HEK293 (cell line): ENCODE measurements around the gene RILPL2.
A peak's percentile ranks its signal among the peaks of the same experiment; 100 is the strongest.

Experiments
- CTCF ChIA-PET: fragments of 350-600 bp; formaldehyde crosslinking; extraction: SDS; loops from one replicate; lab custom pipeline; 2021; ENCODE audit warnings: antibody characterized with exemption; lab: Yijun Ruan, JAX
- POLR2A ChIA-PET: fragments of 300-600 bp; formaldehyde crosslinking; extraction: SDS; loops from one replicate; lab custom pipeline; 2020; ENCODE audit warnings: antibody characterized with exemption, inconsistent platforms; lab: Yijun Ruan, JAX
- H3K27ac ChIP-seq: fragments of 200-500 bp; sonication (Bioruptor generic); 2 replicates; pipeline ENCODE4 v1.5.1; 2014; ENCODE audit warnings: low read depth, low read length, control low read depth, inconsistent platforms; ENCODE audit errors: extremely low read depth
- H3K36me3 ChIP-seq, 2 experiments: fragments of 200-500 bp in 1 of 2; sonication (Bioruptor generic) in 1 of 2; 1 replicate in 1 of 2; 2 replicates in 1 of 2; pipeline ENCODE4 v1.5.1; 2014 to 2017; ENCODE audit warnings: inconsistent platforms in 2 of 2, low read length in 2 of 2; ENCODE audit not compliant: control insufficient read depth in 2 of 2, insufficient read depth in 1 of 2
- H3K4me1 ChIP-seq: fragments of 200-500 bp; sonication (Bioruptor generic); 2 replicates; pipeline ENCODE4 v1.5.1; 2014; ENCODE audit warnings: mild to moderate bottlenecking, low read length, inconsistent platforms; ENCODE audit not compliant: control insufficient read depth, insufficient read depth
- H3K4me3 ChIP-seq: 2 replicates; pipeline ENCODE4 v1.5.1; 2011; ENCODE audit warnings: low read depth, mild to moderate bottlenecking, control low read depth, low read length, moderate library complexity
- H3K9me3 ChIP-seq: fragments of 200-500 bp; sonication (Bioruptor generic); 2 replicates; pipeline ENCODE4 v1.5.1; 2014; ENCODE audit warnings: low read depth, low read length, inconsistent platforms; ENCODE audit not compliant: control insufficient read depth, insufficient read depth
- CTCF ChIP-seq: fragments of 450-650 bp; formaldehyde crosslinking; IDR thresholded peaks from 2 replicates; pipeline ENCODE4 v1.5.1; 2016; ENCODE audit warnings: missing biosample characterization, missing genetic modification characterization
- FEZF1 ChIP-seq: fragments of 450-650 bp; formaldehyde crosslinking; IDR thresholded peaks from 2 replicates; pipeline ENCODE4 v1.5.1; 2016; ENCODE audit warnings: missing biosample characterization, missing genetic modification characterization
- GLIS2 ChIP-seq: fragments of 450-650 bp; formaldehyde crosslinking; IDR thresholded peaks from 2 replicates; pipeline ENCODE4 v1.5.1; 2016; ENCODE audit warnings: missing biosample characterization, missing genetic modification characterization
- KLF7 ChIP-seq: fragments of 450-650 bp; formaldehyde crosslinking; IDR thresholded peaks from 2 replicates; pipeline ENCODE4 v1.5.1; 2016; ENCODE audit warnings: missing biosample characterization, missing genetic modification characterization, borderline replicate concordance
- PATZ1 ChIP-seq: fragments of 450-650 bp; formaldehyde crosslinking; IDR thresholded peaks from 2 replicates; pipeline ENCODE4 v1.5.1; 2016; ENCODE audit warnings: missing biosample characterization, missing genetic modification characterization
- SCRT2 ChIP-seq: fragments of 450-650 bp; formaldehyde crosslinking; IDR thresholded peaks from 2 replicates; pipeline ENCODE4 v1.5.1; 2016; ENCODE audit warnings: missing biosample characterization, missing genetic modification characterization
- WT1 ChIP-seq: fragments of 450-650 bp; formaldehyde crosslinking; IDR thresholded peaks from 2 replicates; pipeline ENCODE4 v1.5.1; 2016; ENCODE audit warnings: missing biosample characterization, missing genetic modification characterization
- YY1 ChIP-seq: fragments of 450-650 bp; formaldehyde crosslinking; IDR thresholded peaks from 2 replicates; pipeline ENCODE4 v1.5.1; 2018; ENCODE audit warnings: missing biosample characterization, missing genetic modification characterization
- ZBTB10 ChIP-seq: fragments of 450-650 bp; formaldehyde crosslinking; IDR thresholded peaks from 2 replicates; pipeline ENCODE4 v1.5.1; 2016; ENCODE audit warnings: missing biosample characterization, missing genetic modification characterization
- ZBTB20 ChIP-seq: fragments of 450-650 bp; formaldehyde crosslinking; IDR thresholded peaks from 2 replicates; pipeline ENCODE4 v1.5.1; 2016; ENCODE audit warnings: missing biosample characterization, missing genetic modification characterization
- ZBTB44 ChIP-seq: fragments of 450-650 bp; IDR thresholded peaks from 2 replicates; pipeline ENCODE4 v1.5.1; 2018; ENCODE audit warnings: missing biosample characterization, mild to moderate bottlenecking, missing genetic modification characterization
- ZBTB48 ChIP-seq: fragments of 450-650 bp; formaldehyde crosslinking; IDR thresholded peaks from 2 replicates; pipeline ENCODE4 v1.5.1; 2016; ENCODE audit warnings: missing biosample characterization, missing genetic modification characterization
- ZBTB7A ChIP-seq: fragments of 450-650 bp; formaldehyde crosslinking; IDR thresholded peaks from 2 replicates; pipeline ENCODE4 v1.5.1; 2016; ENCODE audit warnings: low read depth, missing biosample characterization, missing genetic modification characterization
- ZBTB8A ChIP-seq: fragments of 450-650 bp; formaldehyde crosslinking; IDR thresholded peaks from 2 replicates; pipeline ENCODE4 v1.5.1; 2016; ENCODE audit warnings: missing biosample characterization, missing genetic modification characterization
- ZNF302 ChIP-seq: fragments of 450-650 bp; formaldehyde crosslinking; IDR thresholded peaks from 2 replicates; pipeline ENCODE4 v1.5.1; 2016; ENCODE audit warnings: missing biosample characterization, missing genetic modification characterization, low read depth
- ZNF391 ChIP-seq: fragments of 450-650 bp; formaldehyde crosslinking; IDR thresholded peaks from 2 replicates; pipeline ENCODE4 v1.5.1; 2016; ENCODE audit warnings: low read depth, missing biosample characterization, missing genetic modification characterization, borderline replicate concordance
- ZNF513 ChIP-seq: fragments of 450-650 bp; IDR thresholded peaks from 2 replicates; pipeline ENCODE4 v1.5.1; 2018; ENCODE audit warnings: missing biosample characterization, missing genetic modification characterization
- ZNF548 ChIP-seq: fragments of 450-650 bp; formaldehyde crosslinking; IDR thresholded peaks from 2 replicates; pipeline ENCODE4 v1.5.1; 2016; ENCODE audit warnings: missing biosample characterization, missing genetic modification characterization
- ZNF555 ChIP-seq: fragments of 450-650 bp; formaldehyde crosslinking; conservative IDR thresholded peaks from 2 replicates; pipeline ENCODE4 v1.5.1; 2017; ENCODE audit warnings: missing biosample characterization, mild to moderate bottlenecking, missing genetic modification characterization, inconsistent platforms
- ZNF561 ChIP-seq: fragments of 450-650 bp; IDR thresholded peaks from 2 replicates; pipeline ENCODE4 v1.5.1; 2018; ENCODE audit warnings: missing biosample characterization, missing genetic modification characterization, borderline replicate concordance
- ZNF571 ChIP-seq: fragments of 450-650 bp; formaldehyde crosslinking; IDR thresholded peaks from 2 replicates; pipeline ENCODE4 v1.5.0; 2017; ENCODE audit warnings: missing biosample characterization, missing genetic modification characterization
- ZNF600 ChIP-seq: fragments of 450-650 bp; formaldehyde crosslinking; IDR thresholded peaks from 2 replicates; pipeline ENCODE4 v1.5.1; 2016; ENCODE audit warnings: missing biosample characterization, missing genetic modification characterization
- ZNF747 ChIP-seq: fragments of 450-650 bp; formaldehyde crosslinking; IDR thresholded peaks from 2 replicates; pipeline ENCODE4 v1.5.1; 2016; ENCODE audit warnings: missing biosample characterization, missing genetic modification characterization
- ZNF76 ChIP-seq: fragments of 450-650 bp; formaldehyde crosslinking; IDR thresholded peaks from 2 replicates; pipeline ENCODE4; 2016; ENCODE audit warnings: low read depth, missing biosample characterization, missing genetic modification characterization, borderline replicate concordance
- ZNF843 ChIP-seq: fragments of 450-650 bp; formaldehyde crosslinking; IDR thresholded peaks from 2 replicates; pipeline ENCODE4 v1.5.1; 2016; ENCODE audit warnings: missing biosample characterization, missing genetic modification characterization
- ZSCAN16 ChIP-seq: fragments of 450-650 bp; formaldehyde crosslinking; IDR thresholded peaks from 2 replicates; pipeline ENCODE4 v1.5.1; 2016; ENCODE audit warnings: missing biosample characterization, missing genetic modification characterization

Gene RILPL2

GRCh38 chr12:123384318-123384993 lies 52.0 kb downstream of the RILPL2 start:
- Histone ChIP-seq H3K27ac (peak overlapping the region; percentile 38; the same call in 1 of the 2 replicates), H3K4me3 (peak overlapping the region; percentile 79), H3K4me1 (no peaks in the 10 kb centered on the region), H3K36me3 (no peaks in the 10 kb centered on the region), H3K9me3 (no peaks in the 10 kb centered on the region)
- ChIA-PET CTCF (interaction anchor here (0.6 to 2.2 kb wide), 5 partner anchors 19 to 200 kb away, joined by 3 to 10 read pairs (median 4); partner anchors contain the start of gene TMED2), POLR2A (interaction anchor here (0.5 to 2.3 kb wide), 12 partner anchors 8 to 151 kb away, joined by 3 to 81 read pairs (median 4); partner anchors contain the start of genes MPHOSPH9, MTRFR and SBNO1)
- TF ChIP-seq ZBTB20 (tag by site-specific recombination) (peak; percentile 78), ZNF561 (peak; percentile 33; the same call in 1 of the 2 replicates), WT1 (tag by site-specific recombination) (no peak), CTCF (tag by site-specific recombination) (peak; percentile 80), ZNF302 (tag by site-specific recombination) (no peak), KLF7 (tag by site-specific recombination) (0 out of 2 replicates have a peak, but pooled peaks have one; percentile 36), ZNF548 (tag by site-specific recombination) (no peak), FEZF1 (tag by site-specific recombination) (peak; percentile 70), ZNF555 (tag by site-specific recombination) (no peak), ZBTB8A (tag by site-specific recombination) (peak; percentile 93), ZNF513 (tag by site-specific recombination) (no peak), ZNF747 (tag by site-specific recombination) (no peak), ZBTB10 (tag by site-specific recombination) (peak; percentile 95; the same call in 1 of the 2 replicates), ZNF571 (tag by site-specific recombination) (no peak), YY1 (tag by site-specific recombination) (0 out of 2 replicates have a peak, but pooled peaks have one; percentile 16), ZNF843 (no peak), SCRT2 (tag by site-specific recombination) (no peak), ZNF391 (tag by site-specific recombination) (peak; percentile 48; the same call in 1 of the 2 replicates), ZNF600 (0 out of 2 replicates have a peak, but pooled peaks have one; percentile 20), ZNF76 (tag by site-specific recombination) (no peak), ZBTB7A (0 out of 2 replicates have a peak, but pooled peaks have one; percentile 44), ZBTB44 (tag by site-specific recombination) (no peak), ZSCAN16 (tag by site-specific recombination) (peak; percentile 44; the same call in 1 of the 2 replicates), GLIS2 (tag by site-specific recombination) (peak; percentile 81), PATZ1 (peak; percentile 78), ZBTB48 (tag by site-specific recombination) (no peak; the same call in 1 of the 2 replicates)
